OCI-LY7 (cell line): ENCODE data around the gene KCNIP4. TPM values are rescaled to one million over a fixed set of nuclear protein-coding genes. Genes with fewer than 3 reads are reported as not detected.

Experiments used
- BruUV-seq: library from RNA; stranded (reverse); fragments of 400-500 nt; replicated peaks from 2 replicates; lab custom pipeline; 2021; lab: Mats Ljungman, UMichigan
- CTCF ChIA-PET: fragments of 300-600 bp; sonication (Branson Sonifier 250); formaldehyde crosslinking; loops from one replicate; lab custom pipeline; 2022; ENCODE audit warnings: antibody characterized with exemption; ENCODE audit not compliant: unreplicated experiment; lab: Charles Lee
- POLR2A ChIA-PET: fragments of 300-600 bp; sonication (Branson Sonifier 250); formaldehyde crosslinking; loops from one replicate; lab custom pipeline; 2022; ENCODE audit warnings: antibody characterized with exemption; lab: Charles Lee
- DNase-seq: peaks from one replicate; pipeline ENCODE4 v3.0.0-alpha.2; 2015; ENCODE audit warnings: low spot score
- H2AFZ ChIP-seq: fragments of 200-600 bp; sonication (generic), shearing (Covaris generic); 2 replicates; pipeline ENCODE4 v1.6.1; 2014; ENCODE audit warnings: mild to moderate bottlenecking, antibody characterized with exemption, low read length, moderate library complexity
- H3K27ac ChIP-seq: fragments of 200-600 bp; sonication (generic); 2 replicates; pipeline ENCODE4 v1.5.1; 2014; ENCODE audit warnings: mixed run types, low read depth, mild to moderate bottlenecking, moderate library complexity, low read length, inconsistent platforms; ENCODE audit not compliant: poor library complexity, severe bottlenecking
- H3K36me3 ChIP-seq: fragments of 200-600 bp; sonication (generic); 2 replicates; pipeline ENCODE4 v1.6.1; 2014; ENCODE audit warnings: mild to moderate bottlenecking, antibody characterized with exemption, low read length, moderate library complexity, mixed read lengths; ENCODE audit not compliant: insufficient read depth
- H3K4me1 ChIP-seq: fragments of 200-600 bp; sonication (generic); 2 replicates; pipeline ENCODE4 v1.5.1; 2014; ENCODE audit warnings: mild to moderate bottlenecking, low read length; ENCODE audit not compliant: insufficient read depth, poor library complexity, severe bottlenecking
- H3K4me2 ChIP-seq: fragments of 200-600 bp; sonication (generic); 2 replicates; pipeline ENCODE4 v1.6.1; 2014; ENCODE audit warnings: mild to moderate bottlenecking, low read length
- H3K4me3 ChIP-seq: fragments of 200-600 bp; sonication (generic); 2 replicates; pipeline ENCODE4 v1.5.1; 2014; ENCODE audit warnings: mild to moderate bottlenecking, low read depth, low read length; ENCODE audit not compliant: poor library complexity, severe bottlenecking
- H3K79me2 ChIP-seq: fragments of 200-600 bp; sonication (generic); 2 replicates; pipeline ENCODE4 v1.6.1; 2016; ENCODE audit warnings: low read depth, mild to moderate bottlenecking, low read length, moderate library complexity, mixed read lengths; ENCODE audit not compliant: insufficient read depth
- H3K9me2 ChIP-seq: fragments of 200-600 bp; sonication (generic); 2 replicates; pipeline ENCODE4 v1.6.1; 2016; ENCODE audit warnings: mild to moderate bottlenecking, low read length, mixed read lengths; ENCODE audit not compliant: insufficient read depth
- H3K9me3 ChIP-seq: fragments of 200-600 bp; sonication (generic); 2 replicates; pipeline ENCODE4 v1.6.1; 2014; ENCODE audit warnings: mild to moderate bottlenecking, mixed run types, low read length, mixed read lengths
- H4K20me1 ChIP-seq: fragments of 200-600 bp; sonication (generic); 2 replicates; pipeline ENCODE4 v1.6.1; 2014; ENCODE audit warnings: mild to moderate bottlenecking, antibody characterized with exemption, low read length, moderate library complexity, mixed read lengths; ENCODE audit not compliant: insufficient read depth
- CTCF ChIP-seq: fragments of 200-600 bp; sonication (generic); conservative IDR thresholded peaks from 2 replicates; pipeline ENCODE4 v1.5.1; 2014; ENCODE audit warnings: mild to moderate bottlenecking, antibody characterized with exemption, low read length, moderate library complexity, mixed read lengths
- EZH2phosphoT487 ChIP-seq: fragments of 200-600 bp; sonication (generic); IDR thresholded peaks from 2 replicates; pipeline ENCODE4 v1.6.1; 2018; ENCODE audit warnings: low read depth, borderline replicate concordance, mild to moderate bottlenecking, mixed run types, antibody characterized with exemption, low read length, moderate library complexity, mixed read lengths
- intact Hi-C: fragments of 100-400 bp; cut with micrococcal nuclease; formaldehyde crosslinking; loops from one replicate; pipeline ENCODE4 v1.10.0; 2022; ENCODE audit not compliant: unreplicated experiment
- total RNA-seq, 2 experiments: library from RNA; depleted of rRNA in 1 of 2; stranded (reverse); fragments of >200 nt in 1 of 2; shearing (Covaris generic) in 1 of 2; gene quantifications; 2 replicates each; pipeline ENCODE4 v1.2.3, GENCODE V29; 2014 to 2022

Gene KCNIP4
- total RNA-seq, 2 experiments from 2014 or later, result not detected

- Histone ChIP-seq H3K4me3 (no peak overlapping the region), H4K20me1 (no peaks in the 10 kb centered on the region), H3K79me2 (no peaks in the 10 kb centered on the region), H3K9me2 (no peaks in the 10 kb centered on the region), H3K4me2 (no peak overlapping the region), H3K36me3 (no peaks in the 10 kb centered on the region), H3K27ac (no peak overlapping the region), H2AFZ (no peak overlapping the region), H3K4me1 (no peaks in the 10 kb centered on the region), H3K9me3 (no peaks in the 10 kb centered on the region)
- DNase-seq, result no peak
- ChIA-PET CTCF (no interaction called here), POLR2A (interaction anchor here (0.6 to 0.7 kb wide), 6 partner anchors 22 to 1832 kb away, joined by 3 to 7 read pairs (median 3); no protein-coding TSS in a partner anchor)
- no TSS peak for BruUV-seq
- intact Hi-C loops, result no loop called here
- TF ChIP-seq EZH2phosphoT487 (no peak), CTCF (no peak)
Measured at GRCh38 chr4:20938204-20938603, 1010.4 kb downstream of the KCNIP4 start.

GRCh38 chr4:20926529-20926928, 1022.0 kb downstream of the KCNIP4 start:
- no peak for DNase-seq
- Histone ChIP-seq H3K79me2 (no peaks in the 10 kb centered on the region), H2AFZ (no peak overlapping the region), H3K27ac (no peak overlapping the region), H3K9me3 (no peaks in the 10 kb centered on the region), H3K4me1 (no peaks in the 10 kb centered on the region), H3K4me3 (no peak overlapping the region), H3K4me2 (no peak overlapping the region), H3K9me2 (no peaks in the 10 kb centered on the region), H4K20me1 (no peaks in the 10 kb centered on the region), H3K36me3 (no peaks in the 10 kb centered on the region)
- BruUV-seq, result no TSS peak
- CTCF ChIA-PET, result no interaction called here
- TF ChIP-seq EZH2phosphoT487, result no peak
- TF ChIP-seq CTCF, result no peak
- intact Hi-C loops, result no loop called here
- POLR2A ChIA-PET, result no interaction called here

- CTCF ChIA-PET, result no interaction called here
- no peak for TF ChIP-seq CTCF
Measured at GRCh38 chr4:20925176-20925575, 1023.4 kb downstream of the KCNIP4 start.

More at GRCh38 chr4:20925176-20925575, 1023.4 kb downstream of the KCNIP4 start:
- no TSS peak for BruUV-seq
- Histone ChIP-seq H3K4me3 (no peak overlapping the region), H3K36me3 (no peaks in the 10 kb centered on the region), H3K4me1 (no peaks in the 10 kb centered on the region), H3K79me2 (no peaks in the 10 kb centered on the region), H3K9me2 (no peaks in the 10 kb centered on the region), H3K27ac (no peak overlapping the region), H3K9me3 (no peaks in the 10 kb centered on the region), H4K20me1 (no peaks in the 10 kb centered on the region), H2AFZ (no peak overlapping the region), H3K4me2 (no peak overlapping the region)
- no peak for DNase-seq
- POLR2A ChIA-PET, result no interaction called here
- intact Hi-C loops, result no loop called here
